ENCODE data around the gene KLHL40. TPM values are rescaled to one million over a fixed set of nuclear protein-coding genes. Genes with fewer than 3 reads are reported as not detected.

Gene KLHL40
- total RNA-seq, 1 donor from 2014 or later: not detected

DNA sequence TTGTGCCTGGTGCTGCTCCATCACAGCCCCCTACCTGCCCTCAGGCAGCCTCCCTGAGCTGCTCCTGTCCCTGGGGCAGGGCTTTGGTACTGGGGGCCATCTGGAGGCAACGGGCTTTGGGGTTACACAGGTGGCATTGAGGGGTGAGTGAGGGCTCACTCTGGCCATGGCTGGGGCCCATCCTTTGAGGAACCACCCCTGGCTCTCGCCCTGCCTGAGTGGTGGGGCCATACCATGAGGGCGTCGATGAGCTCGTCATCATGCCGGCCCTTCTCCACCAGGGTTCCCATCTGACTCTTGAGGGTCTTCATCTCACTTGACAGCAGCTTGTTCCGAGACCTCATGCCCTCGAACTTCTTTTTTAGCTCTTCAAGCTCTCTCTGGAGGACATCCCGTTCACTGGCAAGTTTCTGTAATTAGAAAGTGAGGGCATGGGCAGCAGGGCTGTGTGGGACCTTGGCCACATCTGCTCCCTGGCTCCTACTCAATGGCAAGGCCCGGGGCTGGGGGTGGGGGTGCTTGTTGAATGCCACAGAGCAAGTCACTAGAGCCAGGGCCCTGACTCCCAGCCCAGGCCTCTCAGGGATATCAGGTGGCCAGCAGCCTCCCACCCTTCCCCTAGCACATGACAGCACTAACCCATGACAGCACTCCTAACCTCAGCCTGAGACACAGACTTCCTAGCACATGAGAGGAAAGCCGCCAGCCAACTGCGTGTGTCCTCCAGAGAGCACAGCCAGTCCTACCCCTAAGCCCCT, 54.2 kb downstream of the KLHL40 start:
- H3K4me3 Mint-ChIP-seq (ENCODE audit: unreplicated experiment): no peak overlapping the region
- no peak overlapping the region for H3K27ac ChIP-seq (ENCODE audit: low read depth, low read length)
- H3K27me3 ChIP-seq (ENCODE audit: insufficient read depth, low read length): no peaks in the 10 kb centered on the region
- no peak overlapping the region for H3K4me2 ChIP-seq (ENCODE audit: low read length)
- no peaks in the 10 kb centered on the region for H3K79me2 ChIP-seq (ENCODE audit: insufficient read depth, low read length)
- no peak overlapping the region for H3K4me3 ChIP-seq (ENCODE audit: insufficient read depth, low read depth, low read length)
- H3K4me1 Mint-ChIP-seq (ENCODE audit: low read depth, unreplicated experiment): no peaks in the 10 kb centered on the region
- DNase-seq (ENCODE audit: low read depth) (no peak), FAIRE-seq (no peak)
- H2AFZ ChIP-seq (ENCODE audit: low read depth, low read length): no peak overlapping the region
- H3K27ac Mint-ChIP-seq (ENCODE audit: unreplicated experiment): no peak overlapping the region
- H3K36me3 ChIP-seq (ENCODE audit: insufficient read depth, low read length): no peaks in the 10 kb centered on the region
- H3K36me3 Mint-ChIP-seq (ENCODE audit: low read depth, unreplicated experiment): no peaks in the 10 kb centered on the region
- TF ChIP-seq CTCF (IDR thresholded peaks at IDR 0.05; ENCODE audit: insufficient read depth, low read depth, low read length) (no peak), EZH2 (IDR thresholded peaks at IDR 0.05; ENCODE audit: insufficient read depth, low read length) (no peak)
- no peaks in the 10 kb centered on the region for H3K4me1 ChIP-seq (ENCODE audit: insufficient read depth, low read length)
- peaks cover 17% of the 10 kb centered on the region for H3K27me3 Mint-ChIP-seq (ENCODE audit: low read depth, unreplicated experiment)
- H3K9me3 Mint-ChIP-seq (ENCODE audit: unreplicated experiment): peaks cover 9% of the 10 kb centered on the region
- H3K9me3 ChIP-seq (ENCODE audit: insufficient read depth, low read depth, low read length): no peaks in the 10 kb centered on the region
- no peak overlapping the region for H3K9ac ChIP-seq (ENCODE audit: low read length)
- no peaks in the 10 kb centered on the region for H4K20me1 ChIP-seq (ENCODE audit: insufficient read depth, low read length)

DNA sequence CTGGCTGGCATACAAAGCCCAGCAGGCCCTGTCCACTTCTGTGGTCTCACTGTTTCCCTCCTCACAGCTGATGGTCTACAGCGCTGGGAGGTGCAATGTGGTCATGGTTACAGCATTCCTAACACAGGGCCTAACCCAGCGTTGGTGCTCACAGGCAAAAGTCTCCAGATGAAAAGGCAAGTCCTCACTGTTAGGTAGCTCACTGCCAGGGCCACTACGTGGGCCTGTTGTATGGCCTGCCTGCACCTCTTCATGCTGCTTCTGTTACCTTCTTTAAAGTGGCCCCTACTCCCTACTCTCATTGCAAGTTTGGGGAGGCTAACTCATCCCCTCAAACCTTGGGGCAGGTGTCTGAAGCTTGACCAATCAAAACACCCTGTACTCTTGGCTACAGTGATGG, 56.5 kb downstream of the KLHL40 start:
- no peak for DNase-seq (ENCODE audit: low read depth)
- H3K36me3 Mint-ChIP-seq (ENCODE audit: low read depth, unreplicated experiment): no peaks in the 10 kb centered on the region

More for the DNA sequence above, 56.5 kb downstream of the KLHL40 start:
- no peaks in the 10 kb centered on the region for H3K27me3 ChIP-seq (ENCODE audit: insufficient read depth, low read length)
- no peak overlapping the region for H3K27ac ChIP-seq (ENCODE audit: low read depth, low read length)
- H3K36me3 ChIP-seq (ENCODE audit: insufficient read depth, low read length): no peaks in the 10 kb centered on the region
- H3K79me2 ChIP-seq (ENCODE audit: insufficient read depth, low read length): no peaks in the 10 kb centered on the region
- no peak overlapping the region for H3K4me2 ChIP-seq (ENCODE audit: low read length)
- no peak for FAIRE-seq
- H2AFZ ChIP-seq (ENCODE audit: low read depth, low read length): no peak overlapping the region
- H3K27ac Mint-ChIP-seq (ENCODE audit: unreplicated experiment): no peak overlapping the region
- peaks cover 9% of the 10 kb centered on the region for H3K27me3 Mint-ChIP-seq (ENCODE audit: low read depth, unreplicated experiment)
- H3K4me3 ChIP-seq (ENCODE audit: insufficient read depth, low read depth, low read length): no peak overlapping the region
- H3K4me1 Mint-ChIP-seq (ENCODE audit: low read depth, unreplicated experiment): no peaks in the 10 kb centered on the region
- H3K9me3 ChIP-seq (ENCODE audit: insufficient read depth, low read depth, low read length): no peaks in the 10 kb centered on the region
- no peaks in the 10 kb centered on the region for H3K4me1 ChIP-seq (ENCODE audit: insufficient read depth, low read length)
- H3K4me3 Mint-ChIP-seq (ENCODE audit: unreplicated experiment): no peak overlapping the region
- no peaks in the 10 kb centered on the region for H4K20me1 ChIP-seq (ENCODE audit: insufficient read depth, low read length)
- H3K9ac ChIP-seq (ENCODE audit: low read length): no peak overlapping the region
- TF ChIP-seq CTCF (IDR thresholded peaks at IDR 0.05; ENCODE audit: insufficient read depth, low read depth, low read length): no peak
- no peak for TF ChIP-seq EZH2 (IDR thresholded peaks at IDR 0.05; ENCODE audit: insufficient read depth, low read length)
- H3K9me3 Mint-ChIP-seq (ENCODE audit: unreplicated experiment): peaks cover 8% of the 10 kb centered on the region

Other genes with a start within 250 kb of the KLHL40 start
- 0.68 TPM in 1 of 2 replicates, not detected in the other for gene VIPR1, start 182.9 kb upstream of the KLHL40 start, total RNA-seq
- gene SEC22C, start 103.6 kb upstream of the KLHL40 start, total RNA-seq: 36.7 and 37.4 TPM in 2 replicates
- 22.8 and 26.1 TPM in 2 replicates for gene SS18L2, start 94.7 kb upstream of the KLHL40 start, total RNA-seq
- gene NKTR, start 84.9 kb upstream of the KLHL40 start, total RNA-seq: 58.9 and 70.3 TPM in 2 replicates
- 9.3 and 10.2 TPM in 2 replicates for gene ZBTB47, start 31.8 kb upstream of the KLHL40 start, total RNA-seq
- not detected in 2 replicates for gene HHATL, start 17.3 kb downstream of the KLHL40 start, total RNA-seq
- gene CCDC13, start 87.7 kb downstream of the KLHL40 start, total RNA-seq: 0.84 and 1.3 TPM in 2 replicates
- 125 and 150 TPM in 2 replicates for gene HIGD1A, start 119.0 kb downstream of the KLHL40 start, total RNA-seq
- 1.7 and 2.1 TPM in 2 replicates for gene ACKR2, start 123.9 kb downstream of the KLHL40 start, total RNA-seq
- not detected in 2 replicates for gene CYP8B1, start 190.3 kb downstream of the KLHL40 start, total RNA-seq
- 0.23 and 0.53 TPM in 2 replicates for gene ZNF662, start 220.6 kb downstream of the KLHL40 start, total RNA-seq